Endothelial cell of umbilical vein (primary cell): ENCODE measurements around the gene PGF. TPM values are rescaled to one million over a fixed set of nuclear protein-coding genes. Genes with fewer than 3 reads are reported as not detected.

Experiments used
- BruUV-seq: library from RNA; stranded (reverse); fragments of 400-500 nt; replicated peaks from 2 replicates; lab custom pipeline; 2021; lab: Mats Ljungman, UMichigan
- CTCF ChIA-PET: fragments of 300-600, 350-600 bp; sonication (Branson Sonifier 250); formaldehyde crosslinking; loops from one replicate; lab custom pipeline; 2021; ENCODE audit warnings: antibody characterized with exemption, inconsistent platforms; lab: Charles Lee
- POLR2A ChIA-PET: fragments of 300-600, 350-600 bp; sonication (Branson Sonifier 250); formaldehyde crosslinking; loops from one replicate; lab custom pipeline; 2021; ENCODE audit warnings: antibody characterized with exemption, inconsistent platforms; lab: Charles Lee
- DNase-seq: peaks from one replicate; pipeline ENCODE4 v3.0.0-alpha.2; 2011; ENCODE audit warnings: low read depth, low spot score
- FAIRE-seq: peaks from 2 replicates; lab custom pipeline; 2011; peaks lifted over from hg19 to GRCh38; lab: Jason Lieb, UNC
- H2AFZ ChIP-seq: 2 replicates; pipeline ENCODE4 v1.6.0; 2012; ENCODE audit warnings: low read depth, low read length, control low read depth, inconsistent platforms
- H3K27ac ChIP-seq: 2 replicates; pipeline ENCODE4 v1.5.1; 2011; ENCODE audit warnings: low read depth, mild to moderate bottlenecking, control low read depth, low read length, moderate library complexity; ENCODE audit not compliant: insufficient read depth
- H3K27me3 ChIP-seq, 2 experiments: 2 replicates each; pipeline versions ENCODE4 v1.6.0 to v1.6.1; 2011; ENCODE audit warnings: low read length in 2 of 2, mixed read lengths in 1 of 2; ENCODE audit not compliant: control insufficient read depth in 2 of 2, insufficient read depth in 2 of 2
- H3K36me3 ChIP-seq, 2 experiments: 2 replicates in 1 of 2; 3 replicates in 1 of 2; pipeline ENCODE4 v1.5.1; 2011; ENCODE audit warnings: low read length in 2 of 2, mild to moderate bottlenecking in 1 of 2, moderate library complexity in 1 of 2; ENCODE audit not compliant: control insufficient read depth in 2 of 2, insufficient read depth in 2 of 2; ENCODE audit errors: extremely low read depth in 1 of 2
- H3K4me1 ChIP-seq: 3 replicates; pipeline ENCODE4 v1.5.1; 2011; ENCODE audit warnings: mild to moderate bottlenecking, low read length; ENCODE audit not compliant: control insufficient read depth, insufficient read depth; ENCODE audit errors: extremely low read depth
- H3K4me2 ChIP-seq: 2 replicates; pipeline ENCODE4 v1.6.1; 2011; ENCODE audit warnings: low read length, control low read depth, mixed read lengths; ENCODE audit not compliant: insufficient read depth
- H3K4me3 ChIP-seq, 3 experiments: fragments of 200-600 bp in 1 of 3; sonication (generic), shearing (Covaris generic) in 1 of 3; replicated peaks in 1 of 3; 2 replicates each; pipeline ENCODE4 v1.5.1; 2011 to 2016; ENCODE audit warnings: control low read depth in 3 of 3, low read length in 3 of 3, mild to moderate bottlenecking in 2 of 3, inconsistent platforms in 1 of 3, low read depth in 1 of 3, moderate library complexity in 1 of 3; ENCODE audit not compliant: insufficient read depth in 1 of 3
- H3K79me2 ChIP-seq: 2 replicates; pipeline ENCODE4 v1.6.0; 2012; ENCODE audit warnings: low read length, inconsistent platforms; ENCODE audit not compliant: control insufficient read depth, insufficient read depth
- H3K9ac ChIP-seq: replicated peaks from 2 replicates; pipeline ENCODE3; 2011; ENCODE audit warnings: low read length, control low read depth; ENCODE audit not compliant: insufficient read depth; ENCODE audit errors: extremely low read depth
- H3K9me1 ChIP-seq: replicated peaks from 3 replicates; pipeline ENCODE4 v1.6.0; 2011; ENCODE audit warnings: mild to moderate bottlenecking, low read length; ENCODE audit not compliant: control insufficient read depth, insufficient read depth; ENCODE audit errors: extremely low read depth
- H3K9me3 ChIP-seq: replicated peaks from 2 replicates; pipeline ENCODE4 v1.5.1; 2012; ENCODE audit warnings: low read length, inconsistent platforms; ENCODE audit not compliant: control insufficient read depth, insufficient read depth
- H4K20me1 ChIP-seq: replicated peaks from 2 replicates; pipeline ENCODE3; 2011; ENCODE audit warnings: mild to moderate bottlenecking, low read length; ENCODE audit not compliant: control insufficient read depth, insufficient read depth; ENCODE audit errors: extremely low read depth
- CTCF ChIP-seq, 2 donors: IDR thresholded peaks; 1 replicate in 1 of 2; 2 replicates in 1 of 2; pipeline ENCODE4 v1.5.1; 2011; ENCODE audit warnings: low read length in 2 of 2, mild to moderate bottlenecking in 2 of 2, moderate library complexity in 2 of 2, control low read depth in 1 of 2, inconsistent platforms in 1 of 2, low read depth in 1 of 2; ENCODE audit not compliant: insufficient read depth in 1 of 2; ENCODE audit errors: extremely low read depth in 1 of 2
- EZH2 ChIP-seq: IDR thresholded peaks from 2 replicates; pipeline ENCODE4 v1.6.1; 2012; ENCODE audit warnings: borderline replicate concordance, low read depth, mild to moderate bottlenecking, moderate library complexity, low read length, inconsistent platforms; ENCODE audit not compliant: severe bottlenecking
- FOS ChIP-seq: IDR thresholded peaks from 2 replicates; pipeline ENCODE4 v1.6.1; 2011; ENCODE audit warnings: mild to moderate bottlenecking, low read length, moderate library complexity, borderline replicate concordance; ENCODE audit not compliant: insufficient read depth
- GATA2 ChIP-seq: IDR thresholded peaks from 2 replicates; pipeline ENCODE4 v1.7.0; 2011; ENCODE audit warnings: low read depth, mild to moderate bottlenecking, moderate library complexity, mixed read lengths, low read length; ENCODE audit not compliant: insufficient read length, insufficient read depth
- JUN ChIP-seq: IDR thresholded peaks from 2 replicates; pipeline ENCODE4 v1.6.1; 2011; ENCODE audit warnings: borderline replicate concordance, low read depth; ENCODE audit not compliant: insufficient read length, insufficient read depth
- MYC ChIP-seq: IDR thresholded peaks from one replicate; pipeline ENCODE4 v1.6.1; 2011; ENCODE audit warnings: mild to moderate bottlenecking, low read depth, low read length
- POLR2A ChIP-seq: IDR thresholded peaks from 2 replicates; pipeline ENCODE4 v1.6.1; 2012; ENCODE audit warnings: low read depth, mild to moderate bottlenecking, control low read depth, low read length
- POLR2AphosphoS5 ChIP-seq: IDR thresholded peaks from 2 replicates; pipeline ENCODE4 v1.6.1; 2012; ENCODE audit warnings: low read depth, mild to moderate bottlenecking, control low read depth, low read length, moderate library complexity; ENCODE audit not compliant: insufficient read depth
- dilution Hi-C: fragments of 300-500 bp; cut with MboI; formaldehyde crosslinking; loops from one replicate; pipeline ENCODE4 v1.15.0; 2019; ENCODE audit warnings: low sequenced_read_pairs; ENCODE audit not compliant: extremely low pct_ligation_motif_present
- intact Hi-C: fragments of 100-400 bp; cut with micrococcal nuclease; formaldehyde crosslinking; loops from one replicate; pipeline ENCODE4 v1.10.0; 2022
- polyA plus RNA-seq, 4 experiments: library from polyadenylated mRNA; depleted of rRNA in 3 of 4; stranded (reverse) in 3 of 4; unstranded in 1 of 4; fragments of >200 nt; gene quantifications; 2 replicates each; pipeline versions ENCODE4 v1.2.1 to v1.2.3, GENCODE V29; 2011 to 2012; ENCODE audit warnings: missing spikeins in 1 of 4
- total RNA-seq: library from RNA; stranded (reverse); gene quantifications from 2 replicates; pipeline ENCODE4 v1.2.3, GENCODE V29; 2021
- TF ChIP-seq, protein P1 (sequence below): IDR thresholded peaks from 2 replicates; pipeline ENCODE4 v1.6.1; 2011; ENCODE audit not compliant: insufficient read depth, insufficient read length

PGF gene
- total and polyA plus RNA-seq, 2 donors (not counting 3 experiments of a cell fraction or from before 2014, with no cell fraction given), result 89.0 to 206 TPM

- intact Hi-C loops, result loop anchor here (2.0 kb wide), 1 partner anchor 19 kb away; the partner anchor contains the start of gene RPS6KL1
- POLR2A ChIA-PET, result interaction anchor here (0.6 to 1.9 kb wide), 4 partner anchors 14 to 181 kb away, joined by 3 to 6 read pairs (median 4); partner anchors contain the start of genes ACYP1 and PGF
- DNase-seq, result peak; percentile 53
Observed at GRCh38 chr14:74941676-74942097, 13.7 kb downstream of the PGF start.

More at GRCh38 chr14:74941676-74942097, 13.7 kb downstream of the PGF start:
- no TSS peak for BruUV-seq
- dilution Hi-C loops, result no loop called here
- Histone ChIP-seq H3K9me1 (no peaks in the 10 kb centered on the region), H4K20me1 (no peaks in the 10 kb centered on the region), H3K4me1 (peaks cover 45% of the 10 kb centered on the region), H3K4me2 (peak overlapping the region; percentile 16), H2AFZ (peak overlapping the region; percentile 14), H3K36me3 (peaks cover 17 to 19% of the 10 kb centered on the region in 2 experiments), H3K27ac (peak overlapping the region; percentile 42), H3K9me3 (no peaks in the 10 kb centered on the region), H3K79me2 (no peaks in the 10 kb centered on the region), H3K27me3 (no peaks in the 10 kb centered on the region), H3K9ac (peak overlapping the region; percentile 8), H3K4me3 (no peak overlapping the region)
- TF ChIP-seq POLR2AphosphoS5 (peak; percentile 53), GATA2 (peak; percentile 55), CTCF (IDR thresholded peaks at IDR 0.05; ENCODE audit: extremely low read depth in 1 of 2, insufficient read depth in 1 of 2, low read depth in 1 of 2, low read length in 2 of 2) (no peak), MYC (no peak), EZH2 (no peak), JUN (no peak), POLR2A (no peak), FOS (no peak)
- TF ChIP-seq, protein P1, sequence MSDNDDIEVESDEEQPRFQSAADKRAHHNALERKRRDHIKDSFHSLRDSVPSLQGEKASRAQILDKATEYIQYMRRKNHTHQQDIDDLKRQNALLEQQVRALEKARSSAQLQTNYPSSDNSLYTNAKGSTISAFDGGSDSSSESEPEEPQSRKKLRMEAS, result no peak
- CTCF ChIA-PET, result interaction anchor here (0.8 to 3.1 kb wide), 12 partner anchors 10 to 147 kb away, joined by 3 to 32 read pairs (median 4); partner anchors contain the start of genes ACYP1 and RPS6KL1
- peak; percentile 92 for FAIRE-seq
